Thyroid gland (tissue), 4 donors: ENCODE measurements around the gene LDB2. TPM values are rescaled to one million over a fixed set of nuclear protein-coding genes. Genes with fewer than 3 reads are reported as not detected.

ENCODE experiments used
- DNase-seq, 2 donors: peaks; one replicate each; pipeline ENCODE4 v3.0.0-alpha.2; 2019
- H3K27ac ChIP-seq, 3 donors: fragments of 200-600 bp; sonication (generic); 1 replicate in 2 of 3; 2 replicates in 1 of 3; pipeline ENCODE4 v1.5.1; 2016 to 2019; ENCODE audit warnings: mild to moderate bottlenecking in 1 of 3, moderate library complexity in 1 of 3
- H3K27me3 ChIP-seq: fragments of 200-600 bp; sonication (generic); one replicate; pipeline ENCODE4 v1.5.1; 2019
- H3K36me3 ChIP-seq, 2 donors: fragments of 200-600 bp; sonication (generic); one replicate each; pipeline ENCODE4 v1.5.1; 2016 to 2019
- H3K4me1 ChIP-seq, 2 donors: fragments of 200-600 bp; sonication (generic); one replicate each; pipeline ENCODE4 v1.5.1; 2017 to 2019
- H3K4me3 ChIP-seq, 3 donors: fragments of 200-600 bp; sonication (generic); replicated peaks in 1 of 3; 1 replicate in 2 of 3; 2 replicates in 1 of 3; pipeline ENCODE4 v1.5.1; 2016; ENCODE audit warnings: mild to moderate bottlenecking in 1 of 3
- H3K9me3 ChIP-seq: fragments of 200-600 bp; sonication (generic); one replicate; pipeline ENCODE4 v1.5.1; 2017
- POLR2A ChIP-seq, 2 donors: fragments of 450-650 bp; IDR thresholded peaks; one replicate each; pipeline ENCODE4 v1.6.1; 2017; ENCODE audit warnings: antibody characterized with exemption in 2 of 2, mild to moderate bottlenecking in 2 of 2, moderate library complexity in 1 of 2
- WGBS, 2 donors: methylation state at CpG; one replicate each; pipeline ENCODE4 v1.1.5; 2017; 5-methylcytosine and 5-hydroxymethylcytosine counted together
- intact Hi-C: fragments of 100-400 bp; cut with DNase I; formaldehyde crosslinking; loops from one replicate; pipeline ENCODE4 v1.15.1; 2023
- total RNA-seq, 4 donors: library from RNA; depleted of rRNA; stranded (reverse); fragments of >200 nt; gene quantifications; one replicate each; pipeline ENCODE4 v1.2.3, GENCODE V29; 2016
- TF ChIP-seq, protein P1 (sequence below), 6 experiments: fragments of 200-600 bp in 3 of 6; fragments of 450-650 bp in 3 of 6; sonication (generic) in 3 of 6; IDR thresholded peaks; one replicate each; pipeline ENCODE4 v1.5.1; 2016 to 2019; ENCODE audit warnings: antibody characterized with exemption in 6 of 6, mild to moderate bottlenecking in 2 of 6, inconsistent platforms in 1 of 6, moderate library complexity in 1 of 6

Gene LDB2
- total RNA-seq, 4 donors from 2014 or later = 19.9 to 71.5 (median 41.1) TPM

DNA sequence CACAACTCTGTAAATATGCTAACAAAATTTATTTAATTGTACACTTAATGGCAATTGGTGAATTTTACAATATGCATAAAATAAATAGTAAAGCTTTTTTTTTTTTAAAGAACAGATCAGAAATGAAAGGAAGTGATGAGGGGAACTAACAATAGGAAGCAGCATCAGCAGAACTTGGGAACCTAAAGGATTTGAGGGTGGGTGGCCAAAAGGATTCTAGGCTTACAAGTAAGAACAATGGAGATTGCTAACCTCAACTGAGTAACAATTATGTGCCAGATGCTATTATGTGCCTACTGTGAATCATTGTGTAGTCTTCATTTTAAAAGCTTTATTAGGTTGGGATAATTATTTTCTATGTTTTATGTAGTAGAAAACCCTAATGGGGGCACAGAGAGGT, 185.2 kb downstream of the LDB2 start:
- no peak overlapping the region for H3K27ac ChIP-seq
- no peaks in the 10 kb centered on the region for H3K27me3 ChIP-seq
- DNase-seq = no peak
- TF ChIP-seq, protein P1, sequence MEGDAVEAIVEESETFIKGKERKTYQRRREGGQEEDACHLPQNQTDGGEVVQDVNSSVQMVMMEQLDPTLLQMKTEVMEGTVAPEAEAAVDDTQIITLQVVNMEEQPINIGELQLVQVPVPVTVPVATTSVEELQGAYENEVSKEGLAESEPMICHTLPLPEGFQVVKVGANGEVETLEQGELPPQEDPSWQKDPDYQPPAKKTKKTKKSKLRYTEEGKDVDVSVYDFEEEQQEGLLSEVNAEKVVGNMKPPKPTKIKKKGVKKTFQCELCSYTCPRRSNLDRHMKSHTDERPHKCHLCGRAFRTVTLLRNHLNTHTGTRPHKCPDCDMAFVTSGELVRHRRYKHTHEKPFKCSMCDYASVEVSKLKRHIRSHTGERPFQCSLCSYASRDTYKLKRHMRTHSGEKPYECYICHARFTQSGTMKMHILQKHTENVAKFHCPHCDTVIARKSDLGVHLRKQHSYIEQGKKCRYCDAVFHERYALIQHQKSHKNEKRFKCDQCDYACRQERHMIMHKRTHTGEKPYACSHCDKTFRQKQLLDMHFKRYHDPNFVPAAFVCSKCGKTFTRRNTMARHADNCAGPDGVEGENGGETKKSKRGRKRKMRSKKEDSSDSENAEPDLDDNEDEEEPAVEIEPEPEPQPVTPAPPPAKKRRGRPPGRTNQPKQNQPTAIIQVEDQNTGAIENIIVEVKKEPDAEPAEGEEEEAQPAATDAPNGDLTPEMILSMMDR (IDR thresholded peaks at IDR 0.05) = no peak
- TF ChIP-seq POLR2A (IDR thresholded peaks at IDR 0.05) = no peak
- H3K36me3 ChIP-seq = no peaks in the 10 kb centered on the region
- H3K9me3 ChIP-seq = no peaks in the 10 kb centered on the region
- intact Hi-C loops = no loop called here
- H3K4me1 ChIP-seq = peaks cover 6 to 8% of the 10 kb centered on the region in 2 donors
- no peak overlapping the region for H3K4me3 ChIP-seq

GRCh38 chr4:16710198-16710597, 188.2 kb downstream of the LDB2 start:
- intact Hi-C loops = no loop called here
- WGBS, 2 donors = 80 to 84% methylated on average over 3 of the region's 3 CpGs

GRCh38 chr4:16707874-16708273, 190.6 kb downstream of the LDB2 start:
- Histone ChIP-seq H3K27me3 (no peaks in the 10 kb centered on the region), H3K9me3 (no peaks in the 10 kb centered on the region), H3K4me3 (no peak overlapping the region), H3K27ac (no peak overlapping the region), H3K4me1 (no peaks in the 10 kb centered on the region), H3K36me3 (no peaks in the 10 kb centered on the region)
- 88% methylated on average over 4 of the region's 4 CpGs for WGBS, 2 donors
- intact Hi-C loops = no loop called here
- TF ChIP-seq, protein P1 (IDR thresholded peaks at IDR 0.05) = no peak
- TF ChIP-seq POLR2A (IDR thresholded peaks at IDR 0.05) = no peak
- DNase-seq = no peak

More at GRCh38 chr4:16710198-16710597, 188.2 kb downstream of the LDB2 start:
- Histone ChIP-seq H3K36me3 (no peaks in the 10 kb centered on the region), H3K4me1 (peaks cover 6 to 8% of the 10 kb centered on the region in 2 donors), H3K4me3 (no peak overlapping the region), H3K9me3 (no peaks in the 10 kb centered on the region), H3K27ac (no peak overlapping the region), H3K27me3 (no peaks in the 10 kb centered on the region)
- DNase-seq = no peak
- TF ChIP-seq, protein P1 (IDR thresholded peaks at IDR 0.05) = no peak
- no peak for TF ChIP-seq POLR2A (IDR thresholded peaks at IDR 0.05)

GRCh38 chr4:16706251-16706650, 192.2 kb downstream of the LDB2 start:
- no peak for DNase-seq
- intact Hi-C loops = no loop called here
- H3K4me3 ChIP-seq = no peak overlapping the region
- TF ChIP-seq POLR2A (IDR thresholded peaks at IDR 0.05) = no peak
- TF ChIP-seq, protein P1 (IDR thresholded peaks at IDR 0.05) = no peak
- no peaks in the 10 kb centered on the region for H3K9me3 ChIP-seq
- no peaks in the 10 kb centered on the region for H3K36me3 ChIP-seq
- no peak overlapping the region for H3K27ac ChIP-seq
- H3K4me1 ChIP-seq = no peaks in the 10 kb centered on the region
- WGBS, 2 donors = 85 to 91% methylated on average over 6 of the region's 6 CpGs
- H3K27me3 ChIP-seq = no peaks in the 10 kb centered on the region

DNA sequence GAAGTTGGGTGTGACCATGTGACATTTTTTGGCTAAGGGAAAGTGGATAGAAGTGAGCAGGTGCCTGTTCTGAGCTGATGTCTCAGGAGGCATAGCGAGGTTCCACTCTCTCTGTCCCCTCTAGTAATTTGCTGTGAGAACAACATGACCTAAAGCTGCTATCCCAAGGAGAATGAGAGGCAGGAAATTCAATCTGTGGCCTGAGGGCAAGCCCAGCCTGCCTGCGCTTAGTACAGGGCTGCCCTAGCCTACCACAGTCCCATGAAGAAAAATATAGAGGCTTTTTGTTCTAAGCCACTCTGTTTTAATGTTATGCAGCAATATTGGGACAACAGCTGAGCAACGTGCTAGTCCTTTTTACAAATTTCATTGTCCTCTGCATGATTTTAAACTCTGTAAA, 193.1 kb downstream of the LDB2 start:
- H3K4me3 ChIP-seq = no peak overlapping the region
- no peak for TF ChIP-seq POLR2A (IDR thresholded peaks at IDR 0.05)
- TF ChIP-seq, protein P1 (IDR thresholded peaks at IDR 0.05) = no peak
- no peaks in the 10 kb centered on the region for H3K27me3 ChIP-seq
- H3K27ac ChIP-seq = no peak overlapping the region
- H3K4me1 ChIP-seq = no peaks in the 10 kb centered on the region
- DNase-seq = no peak
- intact Hi-C loops = no loop called here
- WGBS, 2 donors = 84 to 90% methylated on average over 3 of the region's 3 CpGs
- no peaks in the 10 kb centered on the region for H3K9me3 ChIP-seq
- H3K36me3 ChIP-seq = no peaks in the 10 kb centered on the region
